HepG2 (cell line): ENCODE measurements around the gene WDR37. TPM values are rescaled to one million over a fixed set of nuclear protein-coding genes. Genes with fewer than 3 reads are reported as not detected.

Source experiments
- AKAP8 ChIP-seq: sonication (generic); formaldehyde crosslinking; IDR thresholded peaks from 2 replicates; pipeline ENCODE4 v1.5.1; 2020; ENCODE audit warnings: mild to moderate bottlenecking, missing genetic modification reagents
- ATF7 ChIP-seq, 2 experiments: fragments of 450-650 bp in 1 of 2; sonication (generic) in 1 of 2; formaldehyde crosslinking in 1 of 2; IDR thresholded peaks; 2 replicates each; pipeline versions ENCODE4 v1.4.0 to v1.6.1; 2016 to 2020; ENCODE audit warnings: antibody characterized with exemption in 1 of 2, mild to moderate bottlenecking in 1 of 2, missing genetic modification reagents in 1 of 2
- CENPBD1 ChIP-seq: sonication (generic); formaldehyde crosslinking; IDR thresholded peaks from 2 replicates; pipeline ENCODE4 v1.8.0; 2022; ENCODE audit warnings: missing genetic modification reagents, low read depth, mild to moderate bottlenecking, borderline replicate concordance
- DPF2 ChIP-seq: sonication (generic); formaldehyde crosslinking; IDR thresholded peaks from 2 replicates; pipeline ENCODE4 v1.4.0; 2020; ENCODE audit warnings: mild to moderate bottlenecking, low read depth, missing genetic modification reagents, borderline replicate concordance
- FOXK1 ChIP-seq: sonication (generic); formaldehyde crosslinking; IDR thresholded peaks from 2 replicates; pipeline ENCODE4 v1.4.0; 2020; ENCODE audit warnings: low read depth, missing genetic modification reagents, borderline replicate concordance
- PBX3 ChIP-seq: sonication (generic); formaldehyde crosslinking; IDR thresholded peaks from 2 replicates; pipeline ENCODE4 v1.8.1; 2023; ENCODE audit warnings: missing genetic modification reagents, inconsistent platforms, borderline replicate concordance
- TERF1 ChIP-seq: sonication (generic); formaldehyde crosslinking; IDR thresholded peaks from 2 replicates; pipeline ENCODE4 v1.8.0; 2022; ENCODE audit warnings: mild to moderate bottlenecking, missing genetic modification reagents, moderate library complexity
- THAP7 ChIP-seq: sonication (generic); formaldehyde crosslinking; IDR thresholded peaks from 2 replicates; pipeline ENCODE4 v1.8.1; 2023; ENCODE audit warnings: mild to moderate bottlenecking, missing genetic modification reagents
- ZBTB21 ChIP-seq: sonication (generic); formaldehyde crosslinking; IDR thresholded peaks from 2 replicates; pipeline ENCODE4 v1.4.0; 2020; ENCODE audit warnings: missing genetic modification reagents
- ZBTB26 ChIP-seq: IDR thresholded peaks from 2 replicates; pipeline ENCODE4 v1.6.1; 2016; ENCODE audit warnings: missing compliant biosample characterization, missing genetic modification reagents, borderline replicate concordance
- ZNF17 ChIP-seq: sonication (generic); formaldehyde crosslinking; IDR thresholded peaks from 2 replicates; pipeline ENCODE4 v1.5.0; 2020; ENCODE audit warnings: mild to moderate bottlenecking, missing genetic modification reagents
- ZNF251 ChIP-seq: sonication (generic); formaldehyde crosslinking; IDR thresholded peaks from 2 replicates; pipeline ENCODE4 v1.9.0; 2021; ENCODE audit warnings: mild to moderate bottlenecking, missing genetic modification reagents
- ZNF256 ChIP-seq: sonication (generic); formaldehyde crosslinking; conservative IDR thresholded peaks from 2 replicates; pipeline ENCODE4 v1.4.0; 2020; ENCODE audit warnings: missing genetic modification reagents
- ZNF260 ChIP-seq: sonication (generic); formaldehyde crosslinking; IDR thresholded peaks from 2 replicates; pipeline ENCODE4 v1.4.0; 2020; ENCODE audit warnings: missing genetic modification reagents, low read depth, mild to moderate bottlenecking, borderline replicate concordance
- ZNF280D ChIP-seq: sonication (generic); formaldehyde crosslinking; IDR thresholded peaks from 2 replicates; pipeline ENCODE4 v1.5.1; 2020; ENCODE audit warnings: mild to moderate bottlenecking, missing genetic modification reagents
- ZNF543 ChIP-seq: sonication (generic); formaldehyde crosslinking; IDR thresholded peaks from 2 replicates; pipeline ENCODE4 v1.4.0; 2020; ENCODE audit warnings: mild to moderate bottlenecking, missing genetic modification reagents
- ZNF552 ChIP-seq: sonication (generic); formaldehyde crosslinking; IDR thresholded peaks from 2 replicates; pipeline ENCODE4 v1.9.0; 2022; ENCODE audit warnings: missing genetic modification reagents, mild to moderate bottlenecking, borderline replicate concordance
- ZNF660 ChIP-seq: sonication (generic); formaldehyde crosslinking; IDR thresholded peaks from 2 replicates; pipeline ENCODE4 v1.5.1; 2020; ENCODE audit warnings: mild to moderate bottlenecking, low read depth, missing genetic modification reagents, borderline replicate concordance
- ZNF761 ChIP-seq: sonication (generic); formaldehyde crosslinking; conservative IDR thresholded peaks from 2 replicates; pipeline ENCODE4 v1.4.0; 2020; ENCODE audit warnings: mild to moderate bottlenecking, missing genetic modification reagents
- ZSCAN25 ChIP-seq: sonication (generic); formaldehyde crosslinking; IDR thresholded peaks from 2 replicates; pipeline ENCODE4 v1.8.0; 2022; ENCODE audit warnings: mild to moderate bottlenecking, missing genetic modification reagents
- polyA plus RNA-seq, 8 experiments: library from polyadenylated mRNA; depleted of rRNA in 3 of 8; stranded (reverse) in 7 of 8; unstranded in 1 of 8; fragments of >200 nt; fragmentation: Illumina TruSeq in 4 of 8; extraction: Trizol in 4 of 8; gene quantifications; 2 replicates each; pipeline versions ENCODE4 v1.2.1 to v1.2.3, GENCODE V29; 2011 to 2016; ENCODE audit warnings: low read depth in 4 of 8, missing spikeins in 1 of 8, mixed read lengths in 1 of 8; ENCODE audit not compliant: insufficient read depth in 1 of 8
- total RNA-seq, 5 experiments: library from RNA; depleted of rRNA; stranded (reverse); fragments of >200 nt; fragmentation: Illumina TruSeq; extraction: Trizol; gene quantifications; 2 replicates each; pipeline ENCODE4 v1.2.3, GENCODE V29; 2016; ENCODE audit warnings: low read depth in 1 of 5

Gene WDR37
- total and polyA plus RNA-seq, 2 of the 13 experiments (the other 11 are each of a cell fraction or from before 2014, with no cell fraction given), result 5.9 to 7.5 TPM

GRCh38 chr10:1048732-1049424, 7.3 kb upstream of the WDR37 start, which contains the start of gene IDI1 (continued):
- TF ChIP-seq ZNF761 (CRISPR knock-in tag) (peak; percentile 77; the same call in 1 of the 2 replicates), THAP7 (CRISPR knock-in tag) (no peak), ZSCAN25 (CRISPR knock-in tag) (no peak; the same call in 1 of the 2 replicates), ZNF280D (CRISPR knock-in tag) (no peak), ZBTB26 (no peak), ZNF660 (CRISPR knock-in tag) (no peak; the same call in 1 of the 2 replicates), ZNF543 (CRISPR knock-in tag) (peak; percentile 92), ATF7 (IDR thresholded peaks at IDR 0.05) (no peak), ATF7 (CRISPR knock-in tag; IDR thresholded peaks at IDR 0.05) (peak; percentile 76; the same call in 1 of the 2 replicates), TERF1 (CRISPR knock-in tag) (no peak), PBX3 (CRISPR knock-in tag) (no peak), DPF2 (no peak), FOXK1 (CRISPR knock-in tag) (no peak), CENPBD1 (no peak), AKAP8 (CRISPR knock-in tag) (peak; percentile 79; the same call in 1 of the 2 replicates), ZNF260 (CRISPR knock-in tag) (0 out of 2 replicates have a peak, but pooled peaks have one; percentile 62), ZNF256 (peak; percentile 56; the same call in 1 of the 2 replicates), ZNF552 (peak; percentile 57; the same call in 1 of the 2 replicates), ZBTB21 (CRISPR knock-in tag) (peak; percentile 86), ZNF251 (CRISPR knock-in tag) (no peak), ZNF17 (CRISPR knock-in tag) (no peak)
